Inferior parietal cortex (tissue), 1 donor: ENCODE measurements around the gene NIFK.
A peak's percentile ranks its signal among the peaks of the same experiment; 100 is the strongest.

Experiments
- DNase-seq: peaks from one replicate; pipeline ENCODE4 v3.0.0-alpha.2; 2016; ENCODE audit errors: extremely low spot score

The NIFK gene

GRCh38 chr2:121736462-121737336 lies at the start of gene NIFK:
Gene NIFK (minus strand): TSS chr2:121736875. CDS start chr2:121736850, 25 bp downstream.
- DNase-seq = peak; percentile 89

- no peak for DNase-seq
These were observed 46.5 kb upstream of the NIFK start for GRCh38 chr2:121783180-121783579.

- DNase-seq = no peak
These were observed 42.2 kb upstream of the NIFK start for GRCh38 chr2:121778741-121779487.

- DNase-seq = no peak
These were observed 41.0 kb upstream of the NIFK start for GRCh38 chr2:121777699-121778058.

- no peak for DNase-seq
These were observed 40.4 kb upstream of the NIFK start for GRCh38 chr2:121776885-121777698.

GRCh38 chr2:121776361-121776760 lies 39.7 kb upstream of the NIFK start:
- DNase-seq = no peak

GRCh38 chr2:121774235-121774634 lies 37.6 kb upstream of the NIFK start:
- DNase-seq = no peak

GRCh38 chr2:121771976-121772742 lies 35.5 kb upstream of the NIFK start:
- DNase-seq = no peak

- DNase-seq = no peak
These were observed 31.6 kb upstream of the NIFK start for GRCh38 chr2:121768143-121768755.

GRCh38 chr2:121766624-121767023 lies 29.9 kb upstream of the NIFK start:
- no peak for DNase-seq

- no peak for DNase-seq
These were observed 28.1 kb upstream of the NIFK start for GRCh38 chr2:121764681-121765228.

- DNase-seq = peak; percentile 97
These were observed 18.8 kb upstream of the NIFK start, which contains the start of gene TSN for GRCh38 chr2:121755237-121756111. Gene TSN (plus strand): TSS chr2:121755651. CDS start chr2:121755780, 129 bp downstream.

- no peak for DNase-seq
These were observed 18.2 kb upstream of the NIFK start for GRCh38 chr2:121754851-121755236.

GRCh38 chr2:121748202-121748601 lies 11.5 kb upstream of the NIFK start:
- DNase-seq = no peak

- DNase-seq = no peak
These were observed 9.4 kb upstream of the NIFK start for GRCh38 chr2:121746071-121746578.

GRCh38 chr2:121741450-121741849 lies 4.8 kb upstream of the NIFK start:
- DNase-seq = no peak

GRCh38 chr2:121740973-121741372 lies 4.3 kb upstream of the NIFK start:
- no peak for DNase-seq

- no peak for DNase-seq
These were observed 574 bp downstream of the NIFK start for GRCh38 chr2:121736140-121736461.

GRCh38 chr2:121735518-121736074 lies 1.1 kb downstream of the NIFK start:
- DNase-seq = no peak
